HEK293 (cell line): ENCODE measurements around the gene GPR162.

Experiments used
- CTCF ChIP-seq: fragments of 450-650 bp; formaldehyde crosslinking; IDR thresholded peaks from 2 replicates; pipeline ENCODE4 v1.5.1; 2016; ENCODE audit warnings: missing biosample characterization, missing genetic modification characterization
- ZNF174 ChIP-seq: fragments of 450-650 bp; formaldehyde crosslinking; IDR thresholded peaks from 2 replicates; pipeline ENCODE4 v1.5.0; 2017; ENCODE audit warnings: missing biosample characterization, mild to moderate bottlenecking, missing genetic modification characterization
- ZNF24 ChIP-seq: fragments of 450-650 bp; formaldehyde crosslinking; IDR thresholded peaks from 2 replicates; pipeline ENCODE4 v1.5.1; 2016; ENCODE audit warnings: missing biosample characterization, missing genetic modification characterization
- ZNF292 ChIP-seq: fragments of 450-650 bp; formaldehyde crosslinking; IDR thresholded peaks from 2 replicates; pipeline ENCODE4 v1.5.1; 2016; ENCODE audit warnings: low read depth, missing biosample characterization, missing genetic modification characterization, borderline replicate concordance
- ZNF677 ChIP-seq: fragments of 450-650 bp; IDR thresholded peaks from 2 replicates; pipeline ENCODE4 v1.5.0; 2018; ENCODE audit warnings: missing biosample characterization, mild to moderate bottlenecking, missing genetic modification characterization, moderate library complexity
- TF ChIP-seq, protein P1 (sequence below): fragments of 450-650 bp; formaldehyde crosslinking; IDR thresholded peaks from 2 replicates; pipeline ENCODE4 v1.5.1; 2016; ENCODE audit warnings: missing biosample characterization, missing genetic modification characterization

- TF ChIP-seq CTCF (tag by site-specific recombination) (no peak), ZNF174 (tag by site-specific recombination) (no peak), ZNF677 (tag by site-specific recombination) (no peak), ZNF24 (tag by site-specific recombination) (no peak), ZNF292 (no peak)
- TF ChIP-seq, protein P1, sequence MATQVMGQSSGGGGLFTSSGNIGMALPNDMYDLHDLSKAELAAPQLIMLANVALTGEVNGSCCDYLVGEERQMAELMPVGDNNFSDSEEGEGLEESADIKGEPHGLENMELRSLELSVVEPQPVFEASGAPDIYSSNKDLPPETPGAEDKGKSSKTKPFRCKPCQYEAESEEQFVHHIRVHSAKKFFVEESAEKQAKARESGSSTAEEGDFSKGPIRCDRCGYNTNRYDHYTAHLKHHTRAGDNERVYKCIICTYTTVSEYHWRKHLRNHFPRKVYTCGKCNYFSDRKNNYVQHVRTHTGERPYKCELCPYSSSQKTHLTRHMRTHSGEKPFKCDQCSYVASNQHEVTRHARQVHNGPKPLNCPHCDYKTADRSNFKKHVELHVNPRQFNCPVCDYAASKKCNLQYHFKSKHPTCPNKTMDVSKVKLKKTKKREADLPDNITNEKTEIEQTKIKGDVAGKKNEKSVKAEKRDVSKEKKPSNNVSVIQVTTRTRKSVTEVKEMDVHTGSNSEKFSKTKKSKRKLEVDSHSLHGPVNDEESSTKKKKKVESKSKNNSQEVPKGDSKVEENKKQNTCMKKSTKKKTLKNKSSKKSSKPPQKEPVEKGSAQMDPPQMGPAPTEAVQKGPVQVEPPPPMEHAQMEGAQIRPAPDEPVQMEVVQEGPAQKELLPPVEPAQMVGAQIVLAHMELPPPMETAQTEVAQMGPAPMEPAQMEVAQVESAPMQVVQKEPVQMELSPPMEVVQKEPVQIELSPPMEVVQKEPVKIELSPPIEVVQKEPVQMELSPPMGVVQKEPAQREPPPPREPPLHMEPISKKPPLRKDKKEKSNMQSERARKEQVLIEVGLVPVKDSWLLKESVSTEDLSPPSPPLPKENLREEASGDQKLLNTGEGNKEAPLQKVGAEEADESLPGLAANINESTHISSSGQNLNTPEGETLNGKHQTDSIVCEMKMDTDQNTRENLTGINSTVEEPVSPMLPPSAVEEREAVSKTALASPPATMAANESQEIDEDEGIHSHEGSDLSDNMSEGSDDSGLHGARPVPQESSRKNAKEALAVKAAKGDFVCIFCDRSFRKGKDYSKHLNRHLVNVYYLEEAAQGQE (tag by site-specific recombination): no peak
Measured at GRCh38 chr12:6840761-6841515, 19.3 kb downstream of the GPR162 start, which contains the start of gene GNB3.
